BLaER1 treated with 17β-estradiol and CSF1 and Interleukin-3, amounts not matched to agents 10 nM and 100 nM (cell line): Measurements from ENCODE around the gene TRAPPC5.

Experiments
- H3K27ac ChIP-seq, 11 experiments: shearing (Covaris generic); formaldehyde crosslinking; 2 replicates each; pipeline ENCODE4 v1.8.1; 2022
- H3K27me3 ChIP-seq, 11 experiments: shearing (Covaris generic); formaldehyde crosslinking; 2 replicates each; pipeline ENCODE4 v1.8.1; 2022
- H3K36me3 ChIP-seq, 11 experiments: shearing (Covaris generic); formaldehyde crosslinking; 2 replicates each; pipeline ENCODE4 v1.8.1; 2022
- H3K4me1 ChIP-seq, 10 experiments: shearing (Covaris generic); formaldehyde crosslinking; 2 replicates each; pipeline ENCODE4 v1.8.1; 2022
- H3K4me2 ChIP-seq, 11 experiments: shearing (Covaris generic); formaldehyde crosslinking; 2 replicates each; pipeline ENCODE4 v1.8.1; 2022
- H3K4me3 ChIP-seq, 10 experiments: shearing (Covaris generic); formaldehyde crosslinking; 2 replicates each; pipeline ENCODE4 v1.8.1; 2022
- H3K9ac ChIP-seq, 11 experiments: shearing (Covaris generic); formaldehyde crosslinking; 2 replicates each; pipeline ENCODE4 v1.8.1; 2022
- H3K9me3 ChIP-seq, 11 experiments: shearing (Covaris generic); formaldehyde crosslinking; replicated peaks in 1 of 11; 2 replicates each; pipeline ENCODE4 v1.8.1; 2022
- H4K20me1 ChIP-seq, 11 experiments: shearing (Covaris generic); formaldehyde crosslinking; 2 replicates each; pipeline ENCODE4 v1.8.1; 2022
- Cebpa-rat ChIP-seq, 11 experiments: shearing (Covaris generic); IDR thresholded peaks; 2 replicates each; pipeline ENCODE4 v1.8.1; 2022

TRAPPC5 gene

DNA sequence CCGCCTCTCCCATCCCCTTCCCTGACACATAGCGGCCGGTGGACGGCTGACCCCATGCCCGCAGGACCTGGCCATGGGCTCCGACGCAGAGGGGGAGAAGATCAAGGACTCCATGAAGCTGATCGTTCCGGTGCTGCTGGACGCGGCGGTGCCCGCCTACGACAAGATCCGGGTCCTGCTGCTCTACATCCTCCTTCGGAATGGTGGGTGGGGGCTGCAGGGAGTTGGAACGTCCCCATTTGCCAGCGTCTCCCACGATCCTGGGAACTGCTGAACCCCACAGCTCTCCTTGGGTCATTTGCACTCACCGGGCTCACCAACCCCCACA lies 36.1 kb upstream of the TRAPPC5 start:
- Histone ChIP-seq H3K9ac (peak overlapping the region in 5 of 11 experiments; percentile 45 to 71 (median 62); a peak in 8 of 22 replicates), H3K27ac (peak overlapping the region in 6 of 11 experiments; percentile 33 to 81 (median 68); a peak in 9 of 22 replicates), H3K36me3 (peaks cover 18 to 84% (median 58%) of the 10 kb centered on the region in 11 experiments; a peak in 19 of 22 replicates), H3K9me3 (peaks cover 0 to 14% (median 0%) of the 10 kb centered on the region in 11 experiments; a peak in 3 of 22 replicates), H3K27me3 (no peaks in the 10 kb centered on the region), H4K20me1 (peaks cover 0 to 29% (median 4%) of the 10 kb centered on the region in 11 experiments; a peak in 10 of 22 replicates), H3K4me2 (peak overlapping the region in 6 of 11 experiments; percentile 67 to 83 (median 78); a peak in 10 of 22 replicates), H3K4me3 (no peak overlapping the region), H3K4me1 (peaks cover 0 to 38% (median 24%) of the 10 kb centered on the region in 10 experiments; a peak in 14 of 20 replicates)
- no peak for TF ChIP-seq Cebpa-rat (IDR thresholded peaks at IDR 0.05)

DNA sequence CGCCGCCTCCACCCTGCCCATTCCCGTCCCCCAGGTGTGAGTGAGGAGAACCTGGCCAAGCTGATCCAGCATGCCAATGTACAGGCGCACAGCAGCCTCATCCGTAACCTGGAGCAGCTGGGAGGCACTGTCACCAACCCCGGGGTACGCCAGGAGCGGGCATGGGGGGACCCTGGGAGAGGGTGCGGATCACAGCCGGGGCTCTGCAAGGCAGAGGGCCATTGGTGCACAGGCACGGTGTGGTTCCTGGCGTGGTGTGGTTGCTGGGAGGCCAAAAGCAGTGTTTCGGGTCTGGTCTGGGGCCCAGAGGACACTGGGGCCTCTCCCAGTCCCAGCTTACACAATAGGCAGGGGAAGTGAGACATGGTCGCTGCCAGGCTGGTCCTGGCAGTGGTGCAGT lies 35.5 kb upstream of the TRAPPC5 start:
- Histone ChIP-seq H3K27ac (peak overlapping the region in 8 of 11 experiments; percentile 33 to 81 (median 60); a peak in 13 of 22 replicates), H3K27me3 (no peaks in the 10 kb centered on the region), H3K9ac (peak overlapping the region in 9 of 11 experiments; percentile 27 to 71 (median 58); a peak in 14 of 22 replicates), H3K4me3 (no peak overlapping the region), H3K4me1 (peaks cover 0 to 35% (median 23%) of the 10 kb centered on the region in 10 experiments; a peak in 14 of 20 replicates), H3K36me3 (peaks cover 18 to 77% (median 58%) of the 10 kb centered on the region in 11 experiments; a peak in 19 of 22 replicates), H4K20me1 (peaks cover 0 to 22% (median under 1%) of the 10 kb centered on the region in 11 experiments; a peak in 8 of 22 replicates), H3K4me2 (peak overlapping the region in 8 of 11 experiments; percentile 31 to 83 (median 71); a peak in 16 of 22 replicates), H3K9me3 (peaks cover 0 to 14% (median 0%) of the 10 kb centered on the region in 11 experiments; a peak in 3 of 22 replicates)
- TF ChIP-seq Cebpa-rat (IDR thresholded peaks at IDR 0.05): peak in 1 of 11 experiments; percentile 26; a peak in 1 of 22 replicates

DNA sequence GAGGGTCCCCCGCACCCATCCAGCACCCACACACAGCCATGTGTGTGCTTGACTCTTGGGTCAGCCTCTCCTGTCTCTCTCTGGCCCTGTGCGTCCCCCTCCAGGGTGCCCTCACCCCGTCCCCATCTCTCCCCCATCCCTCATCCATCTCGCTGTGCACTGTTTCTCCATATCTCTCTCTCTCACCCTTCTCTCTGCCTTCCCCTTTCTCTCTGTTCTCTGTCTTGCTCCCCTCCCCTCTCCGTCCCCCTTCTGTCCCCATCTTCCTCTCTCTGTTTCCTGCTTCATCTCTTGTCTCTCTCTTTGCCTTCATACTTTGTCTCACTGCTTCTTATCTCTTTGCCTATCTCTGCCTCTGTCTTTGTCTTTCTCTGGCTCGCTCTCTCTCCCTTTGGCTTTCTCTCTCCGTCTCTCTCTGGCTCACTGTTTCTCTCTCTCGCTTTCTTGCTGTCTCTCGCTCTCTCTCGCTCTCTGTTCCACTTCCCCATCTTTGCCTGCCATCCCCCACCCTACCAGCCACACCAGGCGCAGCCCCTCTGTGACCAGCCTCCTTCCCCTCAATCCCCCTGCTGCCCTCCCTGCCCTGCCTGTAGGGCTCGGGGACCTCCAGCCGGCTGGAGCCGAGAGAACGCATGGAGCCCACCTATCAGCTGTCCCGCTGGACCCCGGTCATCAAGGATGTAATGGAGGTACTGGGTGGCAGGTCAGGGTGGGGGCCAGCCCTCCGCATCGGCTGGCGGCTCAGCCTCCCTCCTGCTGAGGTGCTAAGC lies 34.8 kb upstream of the TRAPPC5 start:
- peak overlapping the region in 9 of 11 experiments; percentile 27 to 71 (median 58); a peak in 14 of 22 replicates for H3K9ac ChIP-seq
- H4K20me1 ChIP-seq: peaks cover 0 to 16% (median 0%) of the 10 kb centered on the region in 11 experiments; a peak in 8 of 22 replicates
- H3K4me1 ChIP-seq: peaks cover 0 to 35% (median 23%) of the 10 kb centered on the region in 10 experiments; a peak in 14 of 20 replicates
- TF ChIP-seq Cebpa-rat (IDR thresholded peaks at IDR 0.05): no peak
- peak overlapping the region in 1 of 10 experiments; percentile 26; a peak in 2 of 20 replicates for H3K4me3 ChIP-seq
- peaks cover 18 to 70% (median 53%) of the 10 kb centered on the region in 11 experiments; a peak in 19 of 22 replicates for H3K36me3 ChIP-seq
- H3K4me2 ChIP-seq: peak overlapping the region in 8 of 11 experiments; percentile 31 to 83 (median 71); a peak in 16 of 22 replicates
- H3K27me3 ChIP-seq: peaks cover 0 to 1% (median 0%) of the 10 kb centered on the region in 11 experiments; a peak in 1 of 22 replicates
- peak overlapping the region in 9 of 11 experiments; percentile 27 to 81 (median 58); a peak in 16 of 22 replicates for H3K27ac ChIP-seq
- peaks cover 0 to 14% (median 0%) of the 10 kb centered on the region in 11 experiments; a peak in 3 of 22 replicates for H3K9me3 ChIP-seq

DNA sequence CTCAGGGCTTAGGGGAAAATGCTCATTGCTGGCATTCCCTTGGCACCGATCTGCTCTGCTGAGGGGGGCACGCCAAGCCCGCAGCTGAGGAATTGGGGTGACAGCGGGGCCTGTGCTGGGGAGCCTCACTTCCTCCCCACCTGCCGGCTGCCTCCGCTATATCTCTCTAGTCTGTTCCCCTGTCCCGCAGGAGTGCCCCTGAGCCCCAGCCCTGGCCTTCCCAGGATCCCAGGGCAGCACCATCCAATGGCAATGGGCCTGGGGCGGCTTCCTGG lies 34.3 kb upstream of the TRAPPC5 start:
- peaks cover 0 to 14% (median 0%) of the 10 kb centered on the region in 11 experiments; a peak in 3 of 22 replicates for H3K9me3 ChIP-seq
- peaks cover 0 to 6% (median 0%) of the 10 kb centered on the region in 11 experiments; a peak in 2 of 22 replicates for H3K27me3 ChIP-seq
- peak overlapping the region in 6 of 11 experiments; percentile 49 to 83 (median 78); a peak in 9 of 22 replicates for H3K4me2 ChIP-seq
- H3K4me3 ChIP-seq: no peak overlapping the region; a peak in 1 of 20 replicates
- peaks cover 0 to 10% (median 0%) of the 10 kb centered on the region in 11 experiments; a peak in 6 of 22 replicates for H4K20me1 ChIP-seq
- TF ChIP-seq Cebpa-rat (IDR thresholded peaks at IDR 0.05): no peak
- H3K36me3 ChIP-seq: peaks cover 18 to 65% (median 48%) of the 10 kb centered on the region in 11 experiments; a peak in 19 of 22 replicates
- peak overlapping the region in 7 of 11 experiments; percentile 8 to 71 (median 48); a peak in 8 of 22 replicates for H3K9ac ChIP-seq
- peaks cover 0 to 35% (median 23%) of the 10 kb centered on the region in 10 experiments; a peak in 15 of 20 replicates for H3K4me1 ChIP-seq
- peak overlapping the region in 8 of 11 experiments; percentile 27 to 81 (median 60); a peak in 14 of 22 replicates for H3K27ac ChIP-seq

GRCh38 chr19:7647156-7647555 lies 33.5 kb upstream of the TRAPPC5 start:
- Histone ChIP-seq H3K4me2 (peak overlapping the region in 1 of 11 experiments; percentile 83; a peak in 1 of 22 replicates), H3K9ac (no peak overlapping the region), H3K36me3 (peaks cover 18 to 59% (median 45%) of the 10 kb centered on the region in 11 experiments; a peak in 19 of 22 replicates), H3K9me3 (peaks cover 0 to 14% (median 0%) of the 10 kb centered on the region in 11 experiments; a peak in 3 of 22 replicates), H3K4me3 (no peak overlapping the region), H3K27me3 (peaks cover 0 to 6% (median 0%) of the 10 kb centered on the region in 11 experiments; a peak in 2 of 22 replicates), H3K27ac (peak overlapping the region in 2 of 11 experiments; percentile 75 to 81; a peak in 4 of 22 replicates), H3K4me1 (peaks cover under 1 to 40% (median 24%) of the 10 kb centered on the region in 10 experiments), H4K20me1 (peaks cover 0 to 8% (median 0%) of the 10 kb centered on the region in 11 experiments; a peak in 2 of 22 replicates)
- no peak for TF ChIP-seq Cebpa-rat (IDR thresholded peaks at IDR 0.05)

DNA sequence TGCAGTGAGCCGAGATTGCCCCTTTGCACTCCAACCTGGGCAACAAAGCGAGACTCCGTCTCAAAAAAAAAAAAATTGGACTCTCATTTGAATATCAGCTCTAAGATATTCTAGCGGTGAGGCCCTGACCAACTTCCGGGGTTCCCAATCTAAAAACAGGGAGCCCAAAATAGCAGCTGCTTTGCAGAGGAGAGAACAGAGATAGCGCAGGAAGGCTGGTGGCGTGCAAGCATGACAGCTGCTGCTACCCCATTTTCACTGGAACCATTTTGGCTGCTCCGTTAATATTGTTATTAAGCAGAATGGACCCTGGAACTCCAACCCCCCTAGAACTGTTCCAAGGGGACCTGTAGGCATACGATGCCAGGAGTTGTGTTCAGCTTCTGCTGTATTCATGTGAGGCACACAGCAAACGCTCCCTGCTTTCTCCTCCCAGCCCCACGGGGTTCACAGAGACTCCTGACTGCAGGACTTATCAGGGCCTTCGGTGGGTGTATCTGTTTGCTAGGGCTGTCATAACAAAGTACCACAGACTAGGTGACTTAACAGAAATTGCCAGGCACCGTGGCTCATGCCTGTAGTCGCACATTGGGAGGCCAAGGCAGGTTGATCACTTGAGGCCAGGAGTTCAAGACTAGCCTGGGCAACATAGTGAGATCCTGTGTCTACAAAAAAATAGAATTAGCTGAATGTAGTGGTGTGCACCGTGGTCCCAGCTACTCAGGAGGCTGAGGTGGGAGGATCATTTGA lies 32.2 kb upstream of the TRAPPC5 start:
- H3K9me3 ChIP-seq: peaks cover 0 to 11% (median 0%) of the 10 kb centered on the region in 11 experiments; a peak in 3 of 22 replicates
- H3K27me3 ChIP-seq: peaks cover 0 to 6% (median 0%) of the 10 kb centered on the region in 11 experiments; a peak in 2 of 22 replicates
- H3K9ac ChIP-seq: no peak overlapping the region
- no peak overlapping the region for H3K4me3 ChIP-seq
- no peak overlapping the region for H3K4me2 ChIP-seq
- peaks cover 12 to 53% (median 35%) of the 10 kb centered on the region in 10 experiments for H3K4me1 ChIP-seq
- H4K20me1 ChIP-seq: peaks cover 0 to 8% (median 0%) of the 10 kb centered on the region in 11 experiments; a peak in 1 of 22 replicates
- H3K36me3 ChIP-seq: peaks cover 12 to 49% (median 37%) of the 10 kb centered on the region in 11 experiments; a peak in 19 of 22 replicates
- TF ChIP-seq Cebpa-rat (IDR thresholded peaks at IDR 0.05): no peak
- no peak overlapping the region for H3K27ac ChIP-seq

DNA sequence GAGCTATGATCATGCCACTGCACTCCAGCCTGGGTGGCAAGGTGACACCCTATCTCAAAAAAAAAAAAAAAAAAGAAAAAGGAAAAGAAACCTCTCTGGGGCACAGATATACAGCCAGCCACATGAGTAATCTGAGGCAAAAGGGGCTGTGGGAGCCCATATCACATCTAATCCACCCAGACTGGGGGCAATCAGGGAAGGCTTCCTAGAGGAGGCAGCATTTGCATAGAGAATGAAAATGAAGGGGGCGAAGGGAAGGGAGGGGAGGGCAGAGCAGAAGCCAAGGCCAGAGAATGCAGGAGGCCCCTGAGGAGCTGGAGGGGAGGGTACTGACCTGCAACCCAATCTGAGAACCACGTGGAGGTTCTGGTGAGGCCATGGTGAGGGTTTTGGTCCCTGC lies 30.5 kb upstream of the TRAPPC5 start:
- Histone ChIP-seq H3K4me3 (no peak overlapping the region), H3K4me1 (peaks cover 12 to 58% (median 40%) of the 10 kb centered on the region in 10 experiments), H3K9me3 (no peaks in the 10 kb centered on the region), H3K4me2 (no peak overlapping the region), H3K9ac (no peak overlapping the region), H3K27ac (no peak overlapping the region; a peak in 1 of 22 replicates), H3K36me3 (peaks cover 7 to 32% (median 22%) of the 10 kb centered on the region in 11 experiments; a peak in 19 of 22 replicates), H4K20me1 (peaks cover 0 to 8% (median 0%) of the 10 kb centered on the region in 11 experiments; a peak in 1 of 22 replicates), H3K27me3 (peaks cover 0 to 6% (median 0%) of the 10 kb centered on the region in 11 experiments; a peak in 2 of 22 replicates)
- no peak for TF ChIP-seq Cebpa-rat (IDR thresholded peaks at IDR 0.05)
